VCaP (cell line): ENCODE results near the gene IFIT1B.
A peak's percentile ranks its signal among the peaks of the same experiment; 100 is the strongest.

Experiments
- H3K27ac ChIP-seq: fragments of 450-650 bp; 2 replicates; pipeline ENCODE4 v1.5.1; 2017
- TF ChIP-seq, protein P1 (sequence below): fragments of 450-650 bp; conservative IDR thresholded peaks from 2 replicates; pipeline ENCODE4 v1.5.1; 2017; ENCODE audit warnings: mild to moderate bottlenecking, moderate library complexity

Gene IFIT1B

DNA sequence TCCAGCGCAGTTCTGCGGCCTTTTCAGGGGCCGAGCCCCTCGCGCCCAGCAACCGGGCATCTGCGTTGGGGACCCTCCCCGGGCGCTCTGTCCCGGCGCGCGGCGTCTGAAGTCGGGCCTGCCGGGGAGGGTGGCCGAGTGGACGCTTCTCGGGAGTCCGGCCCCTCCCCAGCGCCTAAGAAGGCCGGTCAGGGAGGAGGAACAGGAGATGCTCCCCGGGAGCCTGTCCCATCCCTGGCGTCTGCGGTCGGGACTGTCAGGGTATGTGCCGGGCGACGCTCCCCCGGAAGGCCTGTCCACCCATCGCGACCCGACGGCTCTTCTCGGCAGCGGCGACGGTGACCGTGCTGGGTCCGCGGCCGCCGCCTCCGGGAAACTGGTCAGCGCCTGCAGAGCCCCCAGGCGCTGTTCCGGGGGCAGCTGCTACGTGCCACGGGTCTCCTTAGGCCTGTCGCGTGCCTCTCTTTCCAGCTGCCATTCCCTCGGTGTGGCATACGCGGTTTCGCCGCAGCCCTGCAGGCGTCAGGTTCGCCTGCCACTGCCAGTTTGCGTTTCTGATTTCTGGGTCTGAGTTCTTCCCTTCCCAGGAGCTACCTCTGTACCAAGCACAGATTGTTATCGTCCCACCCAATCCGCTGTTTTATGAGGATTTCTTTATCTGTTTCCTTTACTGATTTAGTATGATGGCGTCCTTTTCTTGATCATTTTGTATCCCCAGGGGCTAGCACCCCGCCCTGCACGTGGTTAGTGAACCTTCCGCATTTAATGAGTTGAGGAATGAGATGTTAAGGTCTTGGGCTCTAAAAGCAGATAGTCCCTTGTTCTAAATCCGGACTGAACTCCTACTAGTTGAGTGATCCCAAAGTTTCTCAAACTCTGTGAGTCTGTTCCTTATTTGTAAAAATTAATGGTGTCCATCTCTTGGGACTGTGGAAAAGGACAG is 37.3 kb downstream of the IFIT1B start:
- H3K27ac ChIP-seq, result peak overlapping the region; percentile 92
- TF ChIP-seq, protein P1, sequence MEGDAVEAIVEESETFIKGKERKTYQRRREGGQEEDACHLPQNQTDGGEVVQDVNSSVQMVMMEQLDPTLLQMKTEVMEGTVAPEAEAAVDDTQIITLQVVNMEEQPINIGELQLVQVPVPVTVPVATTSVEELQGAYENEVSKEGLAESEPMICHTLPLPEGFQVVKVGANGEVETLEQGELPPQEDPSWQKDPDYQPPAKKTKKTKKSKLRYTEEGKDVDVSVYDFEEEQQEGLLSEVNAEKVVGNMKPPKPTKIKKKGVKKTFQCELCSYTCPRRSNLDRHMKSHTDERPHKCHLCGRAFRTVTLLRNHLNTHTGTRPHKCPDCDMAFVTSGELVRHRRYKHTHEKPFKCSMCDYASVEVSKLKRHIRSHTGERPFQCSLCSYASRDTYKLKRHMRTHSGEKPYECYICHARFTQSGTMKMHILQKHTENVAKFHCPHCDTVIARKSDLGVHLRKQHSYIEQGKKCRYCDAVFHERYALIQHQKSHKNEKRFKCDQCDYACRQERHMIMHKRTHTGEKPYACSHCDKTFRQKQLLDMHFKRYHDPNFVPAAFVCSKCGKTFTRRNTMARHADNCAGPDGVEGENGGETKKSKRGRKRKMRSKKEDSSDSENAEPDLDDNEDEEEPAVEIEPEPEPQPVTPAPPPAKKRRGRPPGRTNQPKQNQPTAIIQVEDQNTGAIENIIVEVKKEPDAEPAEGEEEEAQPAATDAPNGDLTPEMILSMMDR, result no peak

DNA sequence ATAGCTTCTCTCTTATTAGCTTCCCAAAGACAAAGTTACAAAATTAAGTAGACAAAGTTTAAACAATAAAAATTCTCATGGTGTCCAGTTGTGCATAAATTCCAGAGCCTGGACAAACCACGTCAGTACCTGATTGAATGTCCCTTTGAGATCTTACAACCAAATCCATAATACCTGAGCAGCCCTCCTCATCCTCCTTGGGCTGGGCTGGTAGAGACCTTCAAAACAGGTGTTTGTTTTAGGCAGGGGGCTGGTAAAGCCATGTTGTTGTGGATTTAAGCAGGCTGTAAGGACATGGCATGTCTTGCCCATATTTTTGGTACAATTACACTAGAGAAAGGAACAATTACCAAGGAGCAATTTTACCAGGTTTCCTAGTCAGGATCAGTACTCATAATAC is 38.6 kb downstream of the IFIT1B start:
- TF ChIP-seq, protein P1, result no peak
- H3K27ac ChIP-seq, result no peak overlapping the region

DNA sequence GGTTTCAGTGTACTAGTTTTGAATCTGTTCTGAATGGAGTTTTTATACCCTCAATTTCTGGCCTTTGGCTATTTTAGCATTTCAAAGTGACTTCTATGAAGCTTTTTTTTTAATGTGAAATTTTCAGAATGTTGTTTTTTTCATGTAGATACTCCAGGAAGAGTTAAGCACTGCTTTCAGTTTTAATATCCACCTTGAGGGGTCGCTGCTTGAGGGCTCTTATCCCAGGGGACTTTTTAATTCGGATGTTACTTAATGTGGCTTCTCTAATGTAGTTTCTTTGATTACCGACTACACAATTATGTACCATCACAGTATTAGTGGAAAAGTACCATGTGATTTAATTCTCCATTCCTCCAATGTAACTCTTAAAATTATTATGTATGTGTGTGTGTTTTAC is 41.7 kb downstream of the IFIT1B start:
- TF ChIP-seq, protein P1, result no peak
- no peak overlapping the region for H3K27ac ChIP-seq

DNA sequence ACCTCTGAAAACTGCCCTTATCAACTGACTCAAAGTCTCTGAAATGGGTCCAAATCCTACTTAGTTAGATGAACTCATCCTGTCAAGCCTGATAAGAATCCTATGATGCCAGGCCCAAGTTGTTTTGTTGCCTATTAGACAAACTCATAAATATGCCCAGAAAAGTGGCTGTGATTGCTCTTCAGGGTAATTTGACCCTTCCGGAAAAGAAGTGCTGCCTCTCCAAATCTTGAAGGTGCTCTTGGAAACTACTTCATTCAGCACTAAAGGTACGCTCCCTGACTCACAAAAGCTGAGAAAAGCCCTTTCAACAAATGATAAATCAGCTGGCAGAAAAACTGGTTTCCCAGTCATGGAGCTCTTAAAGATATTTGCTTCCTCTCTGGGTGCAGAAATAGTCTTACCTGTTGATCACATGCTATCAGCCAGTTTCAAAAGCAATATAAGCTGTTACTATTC is 43.2 kb downstream of the IFIT1B start:
- TF ChIP-seq, protein P1, result no peak
- H3K27ac ChIP-seq, result peak overlapping the region; percentile 16; the same call in 1 of the 2 replicates

DNA sequence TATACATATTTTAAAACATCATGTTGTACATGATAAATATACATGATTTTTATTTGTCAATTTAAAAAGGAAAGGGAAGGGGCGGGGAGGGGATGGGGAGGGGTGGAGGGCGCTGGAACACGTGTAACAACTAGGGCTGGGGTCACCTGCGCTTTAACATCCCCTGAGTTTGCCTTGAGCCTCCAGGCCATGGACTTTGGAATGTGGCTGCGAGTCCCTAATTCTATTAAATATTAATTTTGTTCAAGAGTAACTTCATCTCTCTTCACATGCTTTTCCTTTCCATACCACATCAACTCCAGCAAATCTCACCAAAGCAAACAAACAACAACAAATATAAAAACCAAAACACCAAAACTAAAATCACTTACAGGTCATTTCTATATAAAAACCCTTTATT is 47.1 kb downstream of the IFIT1B start:
- no peak overlapping the region for H3K27ac ChIP-seq
- TF ChIP-seq, protein P1, result no peak

DNA sequence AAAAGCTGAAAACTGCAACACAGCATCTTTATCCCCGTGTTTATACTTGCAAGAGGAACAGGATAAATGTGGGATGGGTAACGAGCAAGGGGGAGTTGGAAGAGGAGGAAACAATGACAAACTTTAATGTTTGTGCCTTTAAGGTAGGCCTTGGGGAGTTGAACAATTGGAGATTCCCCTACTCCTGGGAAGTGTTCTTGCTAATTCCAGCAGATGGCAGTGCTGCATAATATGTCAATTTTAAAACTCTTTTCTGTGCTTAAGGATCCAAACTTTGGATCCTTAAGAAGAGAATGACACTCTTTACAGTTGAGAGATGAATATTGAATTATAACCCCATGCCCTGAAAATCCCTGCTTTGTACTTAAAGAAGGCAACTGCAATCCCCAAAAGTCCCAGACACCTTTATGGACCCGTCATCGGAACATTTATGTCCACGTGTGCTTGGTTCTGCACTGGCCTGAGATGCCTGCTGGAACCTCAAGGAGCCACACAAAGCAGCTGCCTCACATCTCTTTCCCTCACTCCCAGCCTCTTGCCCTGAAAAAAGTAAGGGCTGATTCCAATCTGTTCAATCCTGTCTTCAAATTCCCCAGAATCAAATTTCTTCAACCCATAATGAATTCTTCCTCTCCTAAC is 48.5 kb downstream of the IFIT1B start:
- TF ChIP-seq, protein P1, result peak; percentile 87
- no peak overlapping the region for H3K27ac ChIP-seq

DNA sequence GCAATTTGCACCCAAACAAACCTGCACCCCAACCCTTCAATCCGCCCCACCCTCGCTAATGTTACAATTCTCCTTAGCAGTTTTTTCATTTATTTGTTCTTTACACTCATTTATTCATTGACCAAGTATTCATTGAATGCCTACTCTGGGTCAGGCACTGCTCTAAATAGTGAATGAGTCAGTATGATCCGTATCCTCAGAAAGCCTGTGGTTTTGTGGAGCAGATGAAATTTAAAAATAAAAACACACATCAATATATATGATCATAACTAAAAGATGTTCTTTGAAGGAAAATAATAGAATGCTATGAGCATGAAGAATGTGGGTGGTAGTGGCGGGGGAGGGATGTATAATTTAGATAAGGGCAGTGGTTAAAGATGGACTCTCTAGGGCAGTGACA is 49.8 kb downstream of the IFIT1B start:
- TF ChIP-seq, protein P1, result no peak
- no peak overlapping the region for H3K27ac ChIP-seq
